Measurements from ENCODE around the gene INHBB.

Gene INHBB

GRCh38 chr2:120343433-120344105 is 2.4 kb upstream of the INHBB start:
- Histone ChIP-seq H3K27ac (ENCODE audit: low read depth, low read length, poor library complexity, severe bottlenecking) (no peak overlapping the region), H3K9ac (ENCODE audit: low read length) (no peak overlapping the region), H3K27me3 (ENCODE audit: insufficient read depth, low read length) (0 out of 2 replicates have a peak, but pooled peaks cover 7% of the 10 kb centered on the region), H3K9me2 (ENCODE audit: low read depth, low read length) (no peaks in the 10 kb centered on the region), H3K79me2 (ENCODE audit: insufficient read depth, low read length) (no peaks in the 10 kb centered on the region), H2AFZ (ENCODE audit: low read length) (no peak overlapping the region), H3K4me3 (ENCODE audit: low read depth, low read length, poor library complexity, severe bottlenecking) (no peak overlapping the region), H3K9me3 (ENCODE audit: low read length) (no peaks in the 10 kb centered on the region), H3K36me3 (ENCODE audit: insufficient read depth, low read length) (no peaks in the 10 kb centered on the region), H3K4me2 (ENCODE audit: low read length) (peak overlapping the region; percentile 16; the same call in 1 of the 2 replicates), H3F3A (ENCODE audit: insufficient read depth, low read length) (no peaks in the 10 kb centered on the region), H4K20me1 (ENCODE audit: insufficient read depth, low read length) (no peaks in the 10 kb centered on the region), H3K4me1 (ENCODE audit: insufficient read depth, low read length, severe bottlenecking) (peaks cover 21% of the 10 kb centered on the region)
- TF ChIP-seq EZH2 (IDR thresholded peaks at IDR 0.05; ENCODE audit: borderline replicate concordance, low read length) (no peak), CTCF (IDR thresholded peaks at IDR 0.05; ENCODE audit: low read length) (peak; percentile 74)

DNA sequence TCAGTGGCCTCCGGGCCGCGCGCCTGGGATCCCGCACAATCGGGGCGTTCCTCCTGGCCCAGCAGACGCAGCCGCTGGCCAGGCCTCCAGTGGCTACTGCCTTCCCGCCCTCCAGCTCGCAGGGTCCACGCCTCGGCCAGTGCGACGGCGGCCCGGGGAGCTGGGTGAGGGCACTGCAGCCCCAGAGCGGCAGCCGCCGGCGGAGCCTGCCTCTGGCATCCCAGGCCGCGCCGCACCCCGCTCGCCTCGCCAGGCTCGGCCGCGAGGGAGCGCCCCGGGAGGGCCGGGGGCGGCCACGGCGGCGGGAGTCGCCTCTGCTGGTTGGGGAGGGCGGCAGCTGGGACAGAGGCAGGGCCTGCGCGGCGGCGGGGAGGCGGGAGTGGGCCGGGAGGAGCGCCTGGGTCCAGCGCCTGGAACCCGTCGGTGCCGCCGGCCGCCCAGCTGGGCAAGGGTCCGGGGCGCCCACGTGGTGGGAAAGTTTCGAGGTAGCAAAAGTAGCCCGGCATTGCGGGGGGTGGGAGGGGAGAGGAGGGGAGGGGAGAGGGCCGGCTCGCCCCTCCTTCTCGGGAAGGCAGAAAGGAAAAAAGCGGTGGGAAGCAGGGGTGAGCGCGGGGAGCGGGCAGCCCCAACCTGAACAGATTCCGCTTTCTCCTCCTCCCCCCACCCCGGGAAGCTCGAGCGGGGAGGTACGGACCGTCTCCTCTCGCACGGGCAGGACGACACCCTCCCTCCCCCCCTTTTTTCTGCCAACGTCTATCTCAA is 1.5 kb upstream of the INHBB start:
- H3K4me2 ChIP-seq (ENCODE audit: low read length), result peak overlapping the region; percentile 45; the same call in 1 of the 2 replicates
- H3K4me3 ChIP-seq (ENCODE audit: low read depth, low read length, poor library complexity, severe bottlenecking), result peak overlapping the region; percentile 37
- no peaks in the 10 kb centered on the region for H3F3A ChIP-seq (ENCODE audit: insufficient read depth, low read length)
- no peak overlapping the region for H3K27ac ChIP-seq (ENCODE audit: low read depth, low read length, poor library complexity, severe bottlenecking)
- peaks cover 21% of the 10 kb centered on the region for H3K4me1 ChIP-seq (ENCODE audit: insufficient read depth, low read length, severe bottlenecking)
- 0 out of 2 replicates have a peak, but pooled peaks cover 7% of the 10 kb centered on the region for H3K27me3 ChIP-seq (ENCODE audit: insufficient read depth, low read length)
- H3K9ac ChIP-seq (ENCODE audit: low read length), result no peak overlapping the region
- no peak overlapping the region for H2AFZ ChIP-seq (ENCODE audit: low read length)
- H3K79me2 ChIP-seq (ENCODE audit: insufficient read depth, low read length), result no peaks in the 10 kb centered on the region
- no peaks in the 10 kb centered on the region for H4K20me1 ChIP-seq (ENCODE audit: insufficient read depth, low read length)
- H3K9me3 ChIP-seq (ENCODE audit: low read length), result no peaks in the 10 kb centered on the region
- no peak for TF ChIP-seq CTCF (IDR thresholded peaks at IDR 0.05; ENCODE audit: low read length)
- TF ChIP-seq EZH2 (IDR thresholded peaks at IDR 0.05; ENCODE audit: borderline replicate concordance, low read length), result no peak
- no peaks in the 10 kb centered on the region for H3K36me3 ChIP-seq (ENCODE audit: insufficient read depth, low read length)
- no peaks in the 10 kb centered on the region for H3K9me2 ChIP-seq (ENCODE audit: low read depth, low read length)

DNA sequence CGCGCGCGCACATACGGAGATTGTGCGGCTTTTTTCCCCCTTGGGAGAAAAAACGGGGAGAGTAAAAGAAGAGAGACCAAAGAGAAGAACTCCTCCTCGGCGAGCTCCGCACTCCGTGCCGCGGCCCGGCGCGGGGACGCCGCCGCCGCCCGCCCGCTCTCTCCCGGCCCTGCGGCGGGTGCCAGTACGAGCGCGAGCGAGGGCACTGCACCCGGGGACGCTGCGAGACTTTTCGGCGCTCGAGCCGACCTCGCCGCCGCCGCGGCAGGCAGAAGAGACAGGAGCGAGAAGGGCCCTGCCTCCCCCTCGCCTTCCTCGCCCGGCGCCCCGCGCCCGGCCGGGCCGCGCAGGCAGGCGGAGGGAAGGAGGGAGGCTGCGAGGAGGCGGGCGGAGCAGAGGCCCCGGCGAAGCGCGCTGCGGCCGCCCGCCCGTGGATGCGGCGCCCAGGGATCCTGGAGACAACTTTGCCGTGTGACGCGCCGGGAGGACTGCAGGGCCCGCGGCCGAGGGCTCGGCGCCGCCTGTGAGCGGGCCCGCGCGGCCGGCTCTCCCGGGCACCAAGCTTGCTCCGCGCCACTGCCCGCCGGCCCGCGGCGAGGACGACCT is 857 bp upstream of the INHBB start:
- Histone ChIP-seq H3K9me2 (ENCODE audit: low read depth, low read length) (no peaks in the 10 kb centered on the region), H3K4me1 (ENCODE audit: insufficient read depth, low read length, severe bottlenecking) (peaks cover 21% of the 10 kb centered on the region), H3F3A (ENCODE audit: insufficient read depth, low read length) (no peaks in the 10 kb centered on the region), H3K4me3 (ENCODE audit: low read depth, low read length, poor library complexity, severe bottlenecking) (peak overlapping the region; percentile 37), H3K27ac (ENCODE audit: low read depth, low read length, poor library complexity, severe bottlenecking) (no peak overlapping the region), H3K36me3 (ENCODE audit: insufficient read depth, low read length) (no peaks in the 10 kb centered on the region), H3K9ac (ENCODE audit: low read length) (no peak overlapping the region), H3K27me3 (ENCODE audit: insufficient read depth, low read length) (0 out of 2 replicates have a peak, but pooled peaks cover 7% of the 10 kb centered on the region), H3K4me2 (ENCODE audit: low read length) (peak overlapping the region; percentile 45; the same call in 1 of the 2 replicates), H4K20me1 (ENCODE audit: insufficient read depth, low read length) (no peaks in the 10 kb centered on the region), H3K9me3 (ENCODE audit: low read length) (no peaks in the 10 kb centered on the region), H3K79me2 (ENCODE audit: insufficient read depth, low read length) (no peaks in the 10 kb centered on the region), H2AFZ (ENCODE audit: low read length) (no peak overlapping the region)
- no peak for TF ChIP-seq EZH2 (IDR thresholded peaks at IDR 0.05; ENCODE audit: borderline replicate concordance, low read length)
- TF ChIP-seq CTCF (IDR thresholded peaks at IDR 0.05; ENCODE audit: low read length), result no peak
